Activated CD4-positive, alpha-beta T cell treated with anti-CD3 and anti-CD28 coated beads for 36 hours (primary cell): Measurements from ENCODE around the gene TTC28. TPM values are rescaled to one million over a fixed set of nuclear protein-coding genes. Genes with fewer than 3 reads are reported as not detected.
"Not testable (repeated sequence)": the region's sequence is repeated elsewhere in the genome, so short reads cannot be mapped to it uniquely, and the experiment has no call there.

Source experiments
- ATAC-seq: fragments of 200-7000 bp; cut with Tn5 transposase; one replicate; pipeline ENCODE4 v1.10.0; 2021; ENCODE audit warnings: mild to moderate bottlenecking, moderate library complexity
- CTCF ChIA-PET: fragments of 350-600 bp; sonication (Branson Sonifier 250); formaldehyde crosslinking; loops from one replicate; lab custom pipeline; 2021; ENCODE audit warnings: antibody characterized with exemption; lab: Charles Lee
- POLR2A ChIA-PET: fragments of 350-600 bp; sonication (Branson Sonifier 250); formaldehyde crosslinking; loops from one replicate; lab custom pipeline; 2021; ENCODE audit warnings: antibody characterized with exemption, inconsistent platforms; lab: Charles Lee
- DNase-seq: peaks from one replicate; pipeline ENCODE4 v3.0.0-alpha.2; 2020
- H3K27ac Mint-ChIP-seq: one replicate; pipeline ENCODE4 v1.8.0; 2021; ENCODE audit warnings: mixed read lengths
- H3K27me3 Mint-ChIP-seq: one replicate; pipeline ENCODE4 v1.8.0; 2021; ENCODE audit warnings: mixed read lengths
- H3K36me3 Mint-ChIP-seq: one replicate; pipeline ENCODE4 v1.8.0; 2021; ENCODE audit warnings: low read depth, mixed read lengths
- H3K4me1 Mint-ChIP-seq: one replicate; pipeline ENCODE4 v1.8.0; 2021; ENCODE audit warnings: mixed read lengths
- H3K4me3 Mint-ChIP-seq: one replicate; pipeline ENCODE4 v1.8.0; 2021; ENCODE audit warnings: mild to moderate bottlenecking, moderate library complexity, mixed read lengths
- H3K9me3 Mint-ChIP-seq: one replicate; pipeline ENCODE4 v1.8.0; 2021; ENCODE audit warnings: low read depth, mixed read lengths
- intact Hi-C, 2 experiments: fragments of 100-400 bp; cut with DNase I in 1 of 2; cut with micrococcal nuclease in 1 of 2; formaldehyde crosslinking; loops; one replicate each; pipeline versions ENCODE4 v1.14.2 to v1.15.1; 2022 to 2024; cut with DNase I, micrococcal nuclease
- total RNA-seq, 2 experiments: library from RNA; stranded (reverse); gene quantifications; one replicate each; pipeline ENCODE4 v1.2.3, GENCODE V29; 2021

The TTC28 gene
- total RNA-seq, 2 experiments from 2014 or later, result 1.0 to 1.4 TPM

DNA sequence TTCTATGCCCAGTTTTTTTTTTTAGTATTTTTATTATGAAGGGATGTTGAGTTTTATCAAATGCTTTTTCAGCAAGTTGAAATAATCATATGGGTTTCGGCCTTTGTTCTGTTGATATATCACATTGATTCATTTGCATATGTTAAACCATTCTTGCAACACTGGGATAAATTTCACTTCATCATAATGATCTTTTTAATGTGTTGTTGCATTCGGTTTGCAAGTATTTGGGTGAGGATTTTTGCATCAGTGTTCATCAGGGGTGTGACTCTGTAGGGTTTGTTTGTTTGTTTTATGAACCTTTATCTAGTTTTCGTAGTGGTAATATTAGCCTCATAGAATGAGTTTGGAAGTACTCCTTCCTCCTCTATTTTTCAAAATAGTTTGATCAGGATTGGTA, 103.5 kb downstream of the TTC28 start:
- no peaks in the 10 kb centered on the region for H3K9me3 Mint-ChIP-seq
- ATAC-seq (no peak), DNase-seq (no peak)
- intact Hi-C loops, result no loop called here
- no peak overlapping the region for H3K4me3 Mint-ChIP-seq
- ChIA-PET CTCF (no interaction called here), POLR2A (no interaction called here)
- H3K27me3 Mint-ChIP-seq, result peaks cover 28% of the 10 kb centered on the region
- no peaks in the 10 kb centered on the region for H3K36me3 Mint-ChIP-seq
- no peaks in the 10 kb centered on the region for H3K4me1 Mint-ChIP-seq
- H3K27ac Mint-ChIP-seq, result no peak overlapping the region

- no peak for DNase-seq
- intact Hi-C loops, result no loop called here
- CTCF ChIA-PET, result interaction anchor here (1.3 kb wide), 1 partner anchor 27 kb away, joined by 6 read pairs; no protein-coding TSS in a partner anchor
- no peak overlapping the region for H3K4me3 Mint-ChIP-seq
- peaks cover 27% of the 10 kb centered on the region for H3K27me3 Mint-ChIP-seq
- H3K36me3 Mint-ChIP-seq, result no peaks in the 10 kb centered on the region
- H3K9me3 Mint-ChIP-seq, result no peaks in the 10 kb centered on the region
- H3K27ac Mint-ChIP-seq, result no peak overlapping the region
- ATAC-seq, result no peak
- H3K4me1 Mint-ChIP-seq, result no peaks in the 10 kb centered on the region
- POLR2A ChIA-PET, result no interaction called here
Measured at GRCh38 chr22:28574159-28574788, 105.4 kb downstream of the TTC28 start.

DNA sequence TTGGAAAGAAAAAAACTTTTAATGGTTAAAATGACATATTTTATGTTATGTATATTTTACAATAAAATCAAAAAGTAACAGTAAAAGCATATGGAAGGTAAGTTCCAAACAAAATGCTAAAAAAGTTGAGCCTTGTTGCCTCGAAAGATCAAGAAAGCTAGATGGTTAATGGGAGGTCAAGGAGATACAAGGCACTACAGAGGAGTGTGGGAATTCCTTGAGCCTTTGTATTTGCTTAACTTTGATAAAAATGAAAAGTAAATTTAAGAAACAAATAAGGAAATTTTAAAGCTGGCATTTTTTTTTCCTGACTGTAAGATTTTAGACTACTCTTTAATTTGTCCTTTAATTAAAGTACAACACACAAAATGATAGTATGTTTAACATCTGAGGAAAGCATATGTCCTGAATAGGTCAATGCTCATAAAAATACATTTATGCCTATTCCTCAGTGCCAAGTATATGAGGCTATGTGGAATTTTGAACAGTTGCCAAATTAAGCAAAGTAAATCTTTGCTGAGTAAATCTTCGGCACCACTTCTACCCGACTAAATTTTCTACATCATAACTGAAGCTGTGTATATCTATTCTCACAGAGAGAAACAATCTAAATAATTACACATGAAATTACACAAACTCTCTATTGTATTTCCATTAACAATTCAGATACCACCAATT, 108.8 kb downstream of the TTC28 start:
- Mint-ChIP-seq H3K9me3 (no peaks in the 10 kb centered on the region), H3K27ac (no peak overlapping the region), H3K4me1 (no peaks in the 10 kb centered on the region), H3K4me3 (no peak overlapping the region), H3K36me3 (no peaks in the 10 kb centered on the region), H3K27me3 (peaks cover 24% of the 10 kb centered on the region)
- DNase-seq (no peak), ATAC-seq (no peak)
- POLR2A ChIA-PET, result no interaction called here
- CTCF ChIA-PET, result no interaction called here
- intact Hi-C loops, result no loop called here

DNA sequence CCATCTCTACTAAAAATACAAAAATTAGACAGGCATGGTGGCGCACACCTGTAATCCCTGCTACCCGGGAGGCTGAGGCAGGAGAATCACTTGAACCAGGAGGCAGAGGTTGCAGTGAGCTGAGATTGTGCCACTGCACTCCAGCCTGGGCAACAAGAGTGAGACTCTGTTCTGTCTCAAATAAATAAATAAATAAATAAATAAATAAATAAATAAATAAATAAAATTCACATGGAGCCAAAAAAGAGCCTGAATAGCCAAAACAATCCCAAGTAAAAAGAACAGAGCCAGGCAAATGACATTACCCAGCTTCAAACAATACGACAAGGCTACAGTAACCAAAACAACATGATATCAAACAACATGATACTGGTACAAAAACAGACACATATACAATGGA, 110.7 kb downstream of the TTC28 start:
- ATAC-seq, H3K36me3 Mint-ChIP-seq, intact Hi-C loops, CTCF ChIA-PET, DNase-seq, POLR2A ChIA-PET, H3K9me3 Mint-ChIP-seq, H3K4me3 Mint-ChIP-seq, H3K4me1 Mint-ChIP-seq, H3K27ac Mint-ChIP-seq: not testable (repeated sequence)
- H3K27me3 Mint-ChIP-seq, result peaks cover 10% of the 10 kb centered on the region

DNA sequence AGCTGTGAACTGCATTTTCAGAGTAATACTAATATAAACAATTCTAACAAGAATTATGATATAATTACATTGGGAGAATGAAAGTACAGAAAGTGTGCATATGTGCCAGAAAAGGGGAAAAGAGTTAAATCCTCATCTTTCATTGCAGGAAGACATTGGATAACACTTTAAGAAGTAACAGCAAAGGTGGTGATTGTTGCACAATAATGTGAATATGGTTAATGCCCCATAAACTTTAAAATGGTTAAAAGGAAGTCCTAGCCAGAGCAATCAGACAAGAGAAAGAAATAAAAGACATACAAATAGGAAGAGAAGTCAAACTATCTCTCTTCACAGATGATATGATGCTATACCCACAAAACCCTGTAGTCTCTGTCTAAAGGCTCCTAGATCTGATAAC, 111.5 kb downstream of the TTC28 start:
- CTCF ChIA-PET, result no interaction called here

GRCh38 chr22:28566920-28567499, 112.6 kb downstream of the TTC28 start:
- H3K4me3 Mint-ChIP-seq, POLR2A ChIA-PET, H3K4me1 Mint-ChIP-seq, H3K9me3 Mint-ChIP-seq, H3K36me3 Mint-ChIP-seq, intact Hi-C loops, ATAC-seq, H3K27ac Mint-ChIP-seq, DNase-seq: not testable (repeated sequence)
- CTCF ChIA-PET, result interaction anchor here (0.7 kb wide), 1 partner anchor 110 kb away, joined by 3 read pairs; no protein-coding TSS in a partner anchor
- peaks cover 10% of the 10 kb centered on the region for H3K27me3 Mint-ChIP-seq

More for the DNA sequence above, 111.5 kb downstream of the TTC28 start:
- H3K36me3 Mint-ChIP-seq, result no peaks in the 10 kb centered on the region
- peaks cover 8% of the 10 kb centered on the region for H3K27me3 Mint-ChIP-seq
- POLR2A ChIA-PET, result no interaction called here
- DNase-seq (no peak), ATAC-seq (no peak)
- no peaks in the 10 kb centered on the region for H3K9me3 Mint-ChIP-seq
- H3K4me3 Mint-ChIP-seq, result no peak overlapping the region
- intact Hi-C loops, result no loop called here
- H3K27ac Mint-ChIP-seq, result no peak overlapping the region
- H3K4me1 Mint-ChIP-seq, result no peaks in the 10 kb centered on the region

DNA sequence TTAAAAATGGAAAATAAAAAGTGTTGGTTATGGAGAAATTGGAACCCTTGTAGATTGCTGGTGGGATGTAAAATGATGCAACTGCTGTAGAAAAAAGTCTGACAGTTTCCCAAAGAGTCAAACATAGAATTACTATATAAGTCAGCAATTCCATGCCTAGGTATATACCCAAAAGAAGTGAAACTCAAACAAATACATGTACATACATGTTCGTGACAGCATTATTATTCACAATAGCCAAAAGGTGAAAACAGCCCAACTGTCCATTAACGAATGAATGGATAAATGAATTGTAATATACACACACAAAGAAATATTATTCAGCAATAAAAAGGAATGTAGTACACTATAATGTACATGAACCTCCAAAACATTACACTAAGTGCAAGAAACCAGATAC, 116.0 kb downstream of the TTC28 start:
- H3K4me3 Mint-ChIP-seq, result no peak overlapping the region
- no peak overlapping the region for H3K27ac Mint-ChIP-seq
- ChIA-PET POLR2A (no interaction called here), CTCF (no interaction called here)
- ATAC-seq (no peak), DNase-seq (no peak)
- peaks cover 14% of the 10 kb centered on the region for H3K27me3 Mint-ChIP-seq
- no peaks in the 10 kb centered on the region for H3K36me3 Mint-ChIP-seq
- H3K9me3 Mint-ChIP-seq, result no peaks in the 10 kb centered on the region
- intact Hi-C loops, result no loop called here
- no peaks in the 10 kb centered on the region for H3K4me1 Mint-ChIP-seq

GRCh38 chr22:28562324-28562723, 117.3 kb downstream of the TTC28 start:
- no peak overlapping the region for H3K4me3 Mint-ChIP-seq
- H3K9me3 Mint-ChIP-seq, result no peaks in the 10 kb centered on the region
- intact Hi-C loops, result no loop called here
- CTCF ChIA-PET, result interaction anchor here (0.8 kb wide), 1 partner anchor 1656 kb away, joined by 3 read pairs; no protein-coding TSS in a partner anchor
- H3K27me3 Mint-ChIP-seq, result peaks cover 13% of the 10 kb centered on the region
- DNase-seq (no peak), ATAC-seq (no peak)
- POLR2A ChIA-PET, result no interaction called here
- no peak overlapping the region for H3K27ac Mint-ChIP-seq
- H3K4me1 Mint-ChIP-seq, result no peaks in the 10 kb centered on the region
- no peaks in the 10 kb centered on the region for H3K36me3 Mint-ChIP-seq

- H3K27ac Mint-ChIP-seq, intact Hi-C loops, POLR2A ChIA-PET, CTCF ChIA-PET, DNase-seq, ATAC-seq, H3K4me3 Mint-ChIP-seq, H3K4me1 Mint-ChIP-seq, H3K36me3 Mint-ChIP-seq, H3K9me3 Mint-ChIP-seq: not testable (repeated sequence)
- peaks cover 12% of the 10 kb centered on the region for H3K27me3 Mint-ChIP-seq
Measured at GRCh38 chr22:28560743-28561101, 118.9 kb downstream of the TTC28 start.

GRCh38 chr22:28560046-28560742, 119.4 kb downstream of the TTC28 start:
- Mint-ChIP-seq H3K36me3 (no peaks in the 10 kb centered on the region), H3K27ac (no peak overlapping the region), H3K4me3 (no peak overlapping the region), H3K4me1 (no peaks in the 10 kb centered on the region), H3K9me3 (peaks cover 2% of the 10 kb centered on the region), H3K27me3 (peaks cover 15% of the 10 kb centered on the region)
- POLR2A ChIA-PET, result no interaction called here
- CTCF ChIA-PET, result no interaction called here
- ATAC-seq (no peak), DNase-seq (no peak)
- intact Hi-C loops, result no loop called here

DNA sequence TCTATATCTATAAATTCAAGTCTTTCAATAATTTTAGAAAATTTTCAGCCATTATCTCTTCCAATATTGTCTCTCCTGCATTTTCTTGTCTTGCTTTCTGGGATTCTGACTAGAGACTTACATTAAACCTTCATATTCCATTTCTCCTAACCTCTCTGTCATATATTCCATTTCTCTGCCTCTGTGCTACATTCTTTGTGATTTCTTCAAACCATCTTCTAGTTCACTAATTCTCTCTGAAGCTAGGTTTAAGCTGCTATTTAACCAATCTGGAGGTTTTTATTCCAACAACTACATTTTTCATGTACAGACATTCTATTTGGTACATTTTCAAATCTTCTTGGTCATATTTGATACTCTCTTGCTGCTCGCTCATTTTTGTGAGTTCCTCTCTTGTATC, 122.5 kb downstream of the TTC28 start:
- Mint-ChIP-seq H3K27me3 (peaks cover 18% of the 10 kb centered on the region), H3K4me1 (no peaks in the 10 kb centered on the region)
- intact Hi-C loops, result no loop called here

More for the DNA sequence above, 122.5 kb downstream of the TTC28 start:
- DNase-seq, result no peak
- no peak overlapping the region for H3K27ac Mint-ChIP-seq
- no peak overlapping the region for H3K4me3 Mint-ChIP-seq
- H3K36me3 Mint-ChIP-seq, result no peaks in the 10 kb centered on the region
- ATAC-seq, result no peak
- POLR2A ChIA-PET, result no interaction called here
- CTCF ChIA-PET, result interaction anchor here (1.2 kb wide), 1 partner anchor 505 kb away, joined by 3 read pairs; no protein-coding TSS in a partner anchor
- peaks cover 2% of the 10 kb centered on the region for H3K9me3 Mint-ChIP-seq
